Activated T-cell treated with anti-CD3 and anti-CD28 coated beads for 1 hour (primary cell): ENCODE measurements around the gene CERK.

Source experiments
- DNase-seq: peaks from one replicate; pipeline ENCODE4 v3.0.0-alpha.2; 2020; ENCODE audit warnings: low read depth

Gene CERK

GRCh38 chr22:46731246-46732040 lies 6.6 kb downstream of the CERK start:
- no peak for DNase-seq

DNA sequence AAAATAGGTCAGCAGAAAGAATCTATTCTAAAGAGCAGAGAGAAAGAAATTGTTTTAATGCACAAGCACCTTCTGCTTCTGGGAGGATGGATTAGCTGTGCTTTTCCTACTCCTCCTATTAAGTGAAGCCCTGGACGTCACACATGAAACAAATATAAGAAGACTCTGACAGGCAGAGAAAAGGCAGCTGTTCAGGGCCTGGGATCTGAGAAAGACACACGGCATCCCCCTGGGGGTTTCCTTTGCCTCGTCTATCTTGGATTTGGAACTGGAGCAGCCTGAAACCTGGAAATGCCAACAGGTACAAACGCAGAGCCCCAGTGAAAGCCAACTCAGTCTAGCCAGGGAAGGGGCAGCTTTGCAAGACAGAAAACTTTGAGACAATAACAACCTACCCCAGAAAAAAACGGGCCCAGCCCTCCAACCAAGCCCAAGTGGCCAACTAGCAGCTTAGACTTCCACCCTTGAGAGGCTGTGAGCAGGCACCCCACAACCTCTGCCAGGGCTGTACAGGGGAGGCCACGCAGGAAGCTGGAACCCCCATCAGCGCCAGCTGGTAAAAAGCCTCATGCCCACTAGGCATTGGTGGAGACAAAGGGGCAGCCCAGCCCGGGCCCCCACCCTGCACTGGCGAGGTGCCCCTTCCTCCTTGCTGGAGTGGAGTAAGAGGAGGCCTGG lies 7.3 kb downstream of the CERK start:
- DNase-seq: no peak

- DNase-seq: no peak
Measured at GRCh38 chr22:46728470-46728869, 9.6 kb downstream of the CERK start.

DNA sequence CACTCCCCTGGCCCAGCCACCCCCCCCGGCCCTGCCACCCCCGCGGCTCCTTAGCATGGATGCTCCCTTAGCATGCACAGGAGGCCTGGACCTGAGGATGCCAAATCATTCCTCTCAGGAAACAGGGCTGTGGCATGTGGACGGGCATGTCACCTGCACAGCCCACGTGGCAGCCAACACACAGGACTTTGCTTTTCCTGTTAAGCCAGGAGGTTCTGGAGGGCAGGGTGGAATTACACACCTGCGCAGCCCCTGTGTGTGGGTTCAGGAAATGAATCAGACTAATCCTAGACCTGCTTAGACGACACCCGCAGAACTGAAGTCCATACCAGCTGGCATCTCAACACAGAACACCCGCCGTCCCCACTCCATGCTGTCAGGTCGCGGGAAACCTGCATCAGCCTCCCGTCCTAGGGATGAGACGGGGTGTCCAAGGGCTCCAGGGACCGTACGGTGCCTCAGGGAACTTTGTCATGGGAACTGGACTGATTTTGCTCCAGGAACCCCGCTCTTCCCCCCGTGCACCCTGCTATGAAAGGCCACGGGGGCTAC lies 10.2 kb downstream of the CERK start:
- DNase-seq: no peak

DNA sequence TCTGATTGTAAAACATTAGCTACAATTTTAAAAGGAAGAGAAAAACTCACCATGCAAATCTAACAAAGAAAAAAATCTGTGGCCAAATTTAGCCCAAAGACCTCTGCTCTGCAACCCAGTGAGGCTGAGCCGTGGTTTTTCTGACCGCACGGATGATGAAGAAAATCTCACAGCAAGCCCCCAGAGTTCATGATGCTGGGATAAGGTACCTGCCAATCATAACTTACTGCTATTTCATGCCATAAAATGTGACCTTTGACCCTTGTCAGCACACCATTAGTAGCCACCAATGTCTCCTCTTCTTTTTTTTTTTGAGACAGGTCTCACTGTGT lies 11.1 kb downstream of the CERK start:
- DNase-seq: no peak

DNA sequence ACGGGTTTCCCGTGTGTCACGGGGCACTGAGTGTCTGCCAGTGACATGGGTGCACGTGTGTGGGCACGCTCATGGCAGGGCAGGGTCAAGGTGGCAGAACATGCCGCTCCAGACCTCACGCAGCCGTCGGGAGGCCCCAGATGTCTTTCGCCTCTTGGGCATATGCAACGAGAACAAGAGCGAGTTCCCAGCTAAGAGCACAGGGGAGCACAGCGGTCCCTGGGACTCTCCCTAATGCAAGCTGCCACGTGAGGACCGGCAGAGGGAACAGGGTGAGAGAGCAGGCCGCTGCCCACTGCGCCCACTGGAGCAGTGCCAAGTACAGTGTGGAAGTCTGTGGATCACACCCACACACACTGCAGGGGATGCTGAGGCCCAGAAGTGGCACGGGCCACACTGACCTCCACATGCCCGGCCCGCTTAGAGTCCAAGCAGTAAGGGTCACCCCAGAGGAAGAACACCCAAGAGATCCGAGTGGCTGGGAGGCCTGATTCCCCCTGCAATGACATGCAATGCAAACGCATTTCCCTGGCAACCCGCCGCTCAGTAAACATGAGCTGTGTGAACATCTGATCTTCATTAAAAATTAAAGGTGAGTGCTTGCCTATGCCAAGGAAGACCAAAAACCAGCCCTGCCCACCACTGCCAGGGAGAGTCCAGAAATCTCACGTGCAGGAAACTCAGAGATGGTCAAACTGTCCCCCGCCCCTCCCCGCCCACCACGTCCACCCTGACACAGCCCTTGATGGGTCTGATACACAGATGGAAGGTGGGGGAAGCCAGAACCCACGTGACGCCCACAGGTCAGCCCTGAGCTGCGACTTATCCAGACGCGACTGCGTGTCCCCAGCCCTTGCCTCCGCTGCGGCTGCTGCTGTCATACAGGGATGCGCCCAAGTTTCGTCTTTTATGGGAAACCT lies 11.7 kb downstream of the CERK start:
- DNase-seq: no peak

- no peak for DNase-seq
Measured at GRCh38 chr22:46725096-46725495, 13.0 kb downstream of the CERK start.

GRCh38 chr22:46723882-46724281 lies 14.2 kb downstream of the CERK start:
- DNase-seq: no peak

DNA sequence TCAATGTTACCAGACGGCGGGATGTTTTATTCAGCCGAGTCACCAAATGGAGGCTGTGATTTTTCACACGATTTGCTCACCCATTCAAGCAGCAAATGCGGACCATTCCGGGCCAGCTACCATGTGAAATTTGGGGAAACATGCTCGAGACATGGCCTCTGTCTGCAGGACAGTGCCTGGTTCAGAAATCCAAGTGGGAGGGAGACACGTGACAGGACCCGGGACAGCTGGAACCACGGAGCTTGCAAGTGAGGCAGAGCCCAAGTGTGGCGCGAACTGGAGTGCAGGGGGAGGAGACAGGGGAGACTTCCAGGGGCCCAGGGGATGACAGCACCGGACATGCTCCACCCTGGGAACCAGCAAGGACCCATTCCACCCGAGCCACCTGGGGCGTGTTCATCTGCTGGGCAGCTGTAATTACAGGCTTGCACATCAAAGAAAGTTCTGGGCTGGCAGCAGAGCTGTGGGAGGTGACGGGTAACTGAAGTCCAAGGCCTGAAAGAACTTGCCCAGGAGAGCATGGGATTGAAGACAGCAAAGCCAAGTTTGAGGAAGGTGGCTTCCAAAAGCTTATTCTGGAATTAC lies 16.5 kb downstream of the CERK start:
- DNase-seq: no peak

GRCh38 chr22:46719921-46720320 lies 18.1 kb downstream of the CERK start:
- no peak for DNase-seq

GRCh38 chr22:46714550-46714949 lies 23.5 kb downstream of the CERK start:
- DNase-seq: no peak

DNA sequence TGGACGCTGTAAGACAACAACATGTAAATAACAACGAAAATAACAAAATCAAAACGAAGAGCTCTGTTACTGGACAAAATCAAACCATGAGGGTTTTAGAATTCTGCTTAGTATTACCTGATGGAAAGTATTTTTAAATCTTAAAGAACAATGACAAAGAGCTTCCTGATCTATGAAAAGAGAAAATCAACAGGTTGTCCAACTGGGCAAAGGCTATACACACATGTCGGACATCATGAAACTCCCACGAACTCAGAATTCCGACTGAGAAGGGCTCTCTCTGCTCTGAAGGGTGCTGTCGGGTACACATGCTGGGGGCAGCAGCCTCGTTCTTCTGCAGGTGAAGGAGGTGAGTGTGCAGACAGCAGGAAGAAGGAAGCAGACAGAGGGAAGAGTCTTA lies 25.8 kb downstream of the CERK start:
- no peak for DNase-seq

GRCh38 chr22:46710806-46711205 lies 27.2 kb downstream of the CERK start:
- no peak for DNase-seq

DNA sequence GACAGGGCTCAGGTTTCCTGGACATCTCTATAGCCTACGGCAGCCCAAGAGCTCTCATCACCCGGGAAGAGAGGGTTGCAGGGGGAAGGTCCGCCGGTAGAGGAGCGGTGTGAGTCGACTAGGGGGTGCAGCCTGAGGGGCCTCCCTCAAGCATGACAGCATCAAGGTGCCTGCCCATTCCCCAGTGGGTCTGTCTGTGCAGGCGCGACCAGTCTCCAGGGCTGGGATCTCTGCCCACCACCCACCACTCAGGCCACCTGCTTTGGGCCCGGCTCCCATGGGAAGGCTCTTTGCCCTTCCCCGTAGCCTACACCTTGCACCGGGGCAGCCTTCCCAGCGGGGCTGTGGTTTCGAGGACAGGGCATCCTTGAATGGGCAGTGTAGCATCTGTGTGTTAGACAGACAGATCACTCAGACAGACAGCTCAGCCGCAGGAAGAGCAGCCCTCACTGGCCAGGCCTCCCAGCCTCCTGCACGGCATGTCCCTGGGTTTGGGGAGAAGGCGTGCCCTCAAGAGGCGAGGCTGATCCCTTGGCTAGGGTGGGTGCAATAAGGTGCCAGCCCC lies 29.2 kb downstream of the CERK start:
- no peak for DNase-seq

DNA sequence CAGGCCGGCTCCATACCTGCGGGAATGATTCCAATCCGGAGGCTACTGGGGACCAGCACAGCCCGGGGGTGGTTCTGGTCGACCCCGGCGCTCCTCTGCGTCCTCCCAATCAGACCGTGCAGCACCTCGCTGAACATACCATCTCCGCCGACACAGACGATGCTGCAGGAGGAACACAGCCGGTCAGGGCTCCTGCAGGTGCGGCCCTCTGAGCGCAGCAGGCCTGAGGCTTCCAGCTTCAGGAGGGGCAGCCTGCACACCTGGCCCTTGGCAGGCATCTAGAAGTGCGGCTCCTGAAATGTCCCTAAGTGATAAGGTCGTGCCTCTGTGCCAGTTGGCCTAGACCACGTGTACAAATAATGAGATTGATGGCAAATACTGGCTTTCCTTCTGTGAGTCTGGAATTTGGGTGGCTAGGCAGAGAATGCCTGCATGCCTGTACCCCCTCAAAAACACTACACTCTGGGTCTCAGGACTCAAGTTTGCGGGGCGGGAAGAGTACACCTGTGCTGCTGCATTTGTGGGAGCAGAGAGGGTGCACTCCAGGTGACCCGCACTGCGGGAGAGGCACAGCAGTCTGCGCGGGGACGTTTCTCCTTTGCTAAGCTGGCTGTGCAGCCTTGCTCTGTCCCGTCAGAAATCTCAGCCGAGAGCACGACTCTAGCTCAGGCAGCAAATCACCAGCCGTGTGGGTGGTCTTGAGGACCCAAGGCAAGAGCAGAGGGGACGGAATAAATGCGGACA lies 30.1 kb downstream of the CERK start:
- DNase-seq: no peak

GRCh38 chr22:46707305-46707704 lies 30.7 kb downstream of the CERK start:
- DNase-seq: no peak

DNA sequence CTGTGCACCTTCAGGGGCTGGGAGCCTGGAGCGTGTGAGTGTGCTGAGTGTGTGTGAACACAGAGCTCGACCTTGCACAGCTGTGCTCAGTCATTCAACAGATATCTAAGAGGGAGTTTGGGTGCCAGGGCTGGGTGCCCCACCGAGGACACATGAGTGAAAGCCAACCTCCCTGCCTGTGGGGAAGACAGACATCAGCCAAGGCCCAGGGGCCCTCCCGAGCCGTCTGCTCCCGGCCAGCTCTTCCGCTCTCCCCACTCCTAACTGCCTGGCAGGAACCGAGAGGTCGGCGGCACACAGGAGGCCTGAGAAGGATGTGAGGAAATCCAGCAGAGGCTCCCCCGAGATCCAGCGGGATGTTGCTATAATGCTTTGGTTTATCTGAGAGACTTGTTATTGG lies 32.0 kb downstream of the CERK start:
- no peak for DNase-seq

DNA sequence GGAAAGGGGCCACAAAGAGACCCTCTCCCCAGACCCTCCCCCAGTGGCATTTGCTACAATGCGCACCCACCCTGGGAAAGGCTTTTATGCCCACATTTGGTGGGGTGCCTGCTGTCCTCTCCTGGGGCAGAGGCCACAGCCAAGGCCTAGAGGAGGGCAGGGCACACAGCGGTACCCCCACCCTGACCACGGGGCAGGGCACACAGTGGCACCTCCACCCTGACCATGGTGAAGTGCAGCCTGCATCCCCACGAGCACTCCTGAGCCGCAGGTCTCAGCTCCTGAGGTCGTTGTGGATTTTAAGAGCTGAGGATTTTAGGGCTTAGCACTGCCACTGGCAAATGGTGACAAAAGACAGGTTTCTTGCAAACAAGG lies 34.1 kb downstream of the CERK start:
- DNase-seq: no peak

DNA sequence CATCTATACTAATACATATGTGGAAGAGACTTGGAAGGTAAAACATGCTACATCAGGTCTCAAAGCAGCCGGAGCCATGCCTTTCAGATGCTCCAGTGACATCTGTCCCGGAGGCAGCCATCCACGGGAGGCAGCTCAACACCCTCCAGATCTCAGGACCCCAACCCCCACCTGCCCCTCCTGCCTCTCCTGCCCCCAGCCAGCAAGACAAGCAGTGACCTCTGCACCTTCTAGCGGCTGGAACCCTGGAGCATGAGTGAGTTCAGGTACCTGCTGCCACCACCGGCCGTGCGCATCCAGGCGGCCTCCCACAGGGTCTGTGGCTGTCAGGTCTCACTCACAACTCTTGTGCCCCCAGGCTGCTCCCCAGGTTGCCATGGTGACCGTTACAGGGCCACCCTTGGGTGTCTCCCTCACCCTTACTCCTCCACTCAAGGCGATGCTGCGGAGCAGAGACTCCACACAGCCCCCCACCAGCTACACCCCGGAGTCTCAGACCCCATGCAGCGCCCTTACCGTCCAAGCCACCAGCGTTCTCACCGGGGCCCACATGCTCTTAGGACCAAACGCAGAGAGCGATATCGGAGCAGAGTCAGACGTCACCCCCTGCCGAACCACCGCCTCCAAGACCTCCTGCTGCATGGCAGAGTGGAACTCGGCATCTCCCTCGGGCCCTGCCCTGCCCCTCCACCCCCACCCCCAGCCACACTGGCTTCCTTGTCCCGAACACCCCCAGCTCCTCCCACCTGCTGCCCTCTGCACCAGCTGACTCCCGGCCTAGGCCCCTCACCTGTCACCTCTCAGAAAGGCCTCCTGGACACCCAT lies 34.7 kb downstream of the CERK start:
- no peak for DNase-seq

DNA sequence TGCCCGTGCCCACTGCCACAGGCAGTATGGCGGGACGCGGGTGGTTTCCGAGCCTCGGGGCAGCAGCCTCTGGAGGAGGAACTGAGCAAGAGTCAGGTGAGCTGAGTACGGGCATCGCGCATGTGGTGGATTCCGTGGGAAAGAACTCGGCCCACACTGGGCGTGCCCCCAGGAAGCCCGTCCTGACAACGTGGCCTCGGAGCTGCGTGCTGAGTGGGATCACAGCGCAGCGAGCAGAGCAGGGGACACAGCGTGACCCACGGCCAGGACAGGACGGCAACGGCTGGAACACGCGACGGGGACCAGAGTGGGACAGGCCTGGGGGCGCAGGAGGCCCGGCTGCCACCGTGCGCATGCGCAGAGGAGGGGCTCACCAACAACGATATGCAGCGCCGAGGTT lies 36.8 kb downstream of the CERK start:
- DNase-seq: no peak
